KMS-11 (cell line): ENCODE results near the gene EGLN1.
"Not testable (repeated sequence)": the region's sequence is repeated elsewhere in the genome, so short reads cannot be mapped to it uniquely, and the experiment has no call there.

Source experiments
- H2AFZ ChIP-seq: fragments of 200-600 bp; sonication (generic); 2 replicates; pipeline ENCODE4 v1.6.1; 2016; ENCODE audit warnings: antibody characterized with exemption, mixed run types, low read depth
- H3K27ac ChIP-seq: fragments of 200-600 bp; sonication (generic); 2 replicates; pipeline ENCODE4 v1.6.1; 2016; ENCODE audit warnings: mild to moderate bottlenecking, mixed run types
- H3K27me3 ChIP-seq: fragments of 200-600 bp; sonication (generic); 2 replicates; pipeline ENCODE4 v1.6.1; 2017; ENCODE audit warnings: mild to moderate bottlenecking, low read depth, mixed run types, moderate library complexity; ENCODE audit not compliant: insufficient read depth
- H3K36me3 ChIP-seq: fragments of 200-600 bp; sonication (generic); 2 replicates; pipeline ENCODE4 v1.6.1; 2017; ENCODE audit warnings: mild to moderate bottlenecking, mixed run types; ENCODE audit not compliant: insufficient read depth
- H3K4me1 ChIP-seq: fragments of 200-600 bp; sonication (generic); 2 replicates; pipeline ENCODE4 v1.6.1; 2016; ENCODE audit warnings: mild to moderate bottlenecking, low read depth, mixed run types; ENCODE audit not compliant: poor library complexity, severe bottlenecking
- H3K4me2 ChIP-seq: fragments of 200-600 bp; sonication (generic); 2 replicates; pipeline ENCODE4 v1.7.0; 2016; ENCODE audit warnings: mild to moderate bottlenecking, mixed run types
- H3K4me3 ChIP-seq: fragments of 200-600 bp; sonication (generic); IDR thresholded peaks from 2 replicates; pipeline ENCODE4 v1.6.1; 2017; ENCODE audit warnings: low read depth, low read length, mixed read lengths; ENCODE audit not compliant: insufficient read depth
- H3K79me2 ChIP-seq: fragments of 200-600 bp; sonication (generic); 2 replicates; pipeline ENCODE4 v1.6.1; 2016; ENCODE audit warnings: low read depth, mixed run types; ENCODE audit not compliant: insufficient read depth
- H3K9ac ChIP-seq: fragments of 200-600 bp; sonication (generic); 2 replicates; pipeline ENCODE4 v1.6.1; 2016; ENCODE audit warnings: mild to moderate bottlenecking, mixed run types
- H4K20me1 ChIP-seq: fragments of 200-600 bp; sonication (generic); 2 replicates; pipeline ENCODE4 v1.6.1; 2016; ENCODE audit warnings: mild to moderate bottlenecking, mixed run types; ENCODE audit not compliant: insufficient read depth
- CTCF ChIP-seq: fragments of 200-600 bp; sonication (generic); conservative IDR thresholded peaks from 2 replicates; pipeline ENCODE4 v1.6.1; 2017; ENCODE audit warnings: low read depth, mild to moderate bottlenecking, antibody characterized with exemption, low read length, moderate library complexity, mixed read lengths

The EGLN1 gene

GRCh38 chr1:231431665-231432415 is 9.8 kb upstream of the EGLN1 start:
- Histone ChIP-seq H3K9ac (no peak overlapping the region), H3K36me3 (no peaks in the 10 kb centered on the region), H2AFZ (no peak overlapping the region), H3K27me3 (no peaks in the 10 kb centered on the region), H3K27ac (no peak overlapping the region), H4K20me1 (no peaks in the 10 kb centered on the region), H3K4me3 (no peak overlapping the region), H3K79me2 (no peaks in the 10 kb centered on the region), H3K4me2 (no peak overlapping the region), H3K4me1 (no peaks in the 10 kb centered on the region)
- TF ChIP-seq CTCF = no peak

GRCh38 chr1:231430678-231431352 is 8.7 kb upstream of the EGLN1 start:
- H3K4me1 ChIP-seq = not testable (repeated sequence)

GRCh38 chr1:231428377-231428776 is 6.3 kb upstream of the EGLN1 start:
- no peaks in the 10 kb centered on the region for H4K20me1 ChIP-seq
- H3K27me3 ChIP-seq = no peaks in the 10 kb centered on the region
- H3K4me1 ChIP-seq = peaks cover 2% of the 10 kb centered on the region
- H3K79me2 ChIP-seq = no peaks in the 10 kb centered on the region
- H3K9ac ChIP-seq = no peak overlapping the region
- no peak for TF ChIP-seq CTCF
- no peak overlapping the region for H3K4me3 ChIP-seq
- H3K36me3 ChIP-seq = no peaks in the 10 kb centered on the region
- no peak overlapping the region for H3K27ac ChIP-seq
- H2AFZ ChIP-seq = no peak overlapping the region
- no peak overlapping the region for H3K4me2 ChIP-seq

More at GRCh38 chr1:231430678-231431352, 8.7 kb upstream of the EGLN1 start:
- not testable (repeated sequence) for H3K36me3 ChIP-seq, H3K9ac ChIP-seq, H3K4me2 ChIP-seq, H4K20me1 ChIP-seq, H3K27ac ChIP-seq, H3K4me3 ChIP-seq, H3K79me2 ChIP-seq, H3K27me3 ChIP-seq, H2AFZ ChIP-seq

- Histone ChIP-seq H4K20me1 (no peaks in the 10 kb centered on the region), H3K4me1 (peaks cover 8% of the 10 kb centered on the region), H3K27ac (no peak overlapping the region), H3K4me3 (no peak overlapping the region), H3K27me3 (no peaks in the 10 kb centered on the region), H2AFZ (no peak overlapping the region), H3K4me2 (no peak overlapping the region), H3K79me2 (peaks cover 10% of the 10 kb centered on the region), H3K9ac (no peak overlapping the region), H3K36me3 (no peaks in the 10 kb centered on the region)
- no peak for TF ChIP-seq CTCF
These were observed 3.1 kb upstream of the EGLN1 start for GRCh38 chr1:231424950-231425805.
